ENCODE data around the gene TMEM86A. TPM values are rescaled to one million over a fixed set of nuclear protein-coding genes. Genes with fewer than 3 reads are reported as not detected.

The TMEM86A gene
- total RNA-seq, 4 donors from 2014 or later: 37.6 to 96.2 (median 52.8) TPM

GRCh38 chr11:18722293-18722637 is 23.7 kb downstream of the TMEM86A start:
- no peak for TF ChIP-seq CTCF (IDR thresholded peaks at IDR 0.05)
- no peak for TF ChIP-seq POLR2A (IDR thresholded peaks at IDR 0.05)
- H3K4me3 ChIP-seq (ENCODE audit: low read depth, poor library complexity, severe bottlenecking): no peak overlapping the region
- intact Hi-C loops (cut with DNase I; ENCODE audit: low total_unique reads): no loop called here
- WGBS, 2 donors: 80 to 84% methylated on average over 1 of the region's 1 CpG
- DNase-seq (ENCODE audit: low spot score in 2 of 2): no peak

GRCh38 chr11:18723991-18724390 is 25.4 kb downstream of the TMEM86A start:
- intact Hi-C loops (cut with DNase I; ENCODE audit: low total_unique reads): no loop called here
- WGBS, 2 donors: 54 to 57% methylated on average over 7 of the region's 7 CpGs
- DNase-seq (ENCODE audit: low spot score in 2 of 2): no peak
- TF ChIP-seq POLR2A (IDR thresholded peaks at IDR 0.05) (no peak), CTCF (IDR thresholded peaks at IDR 0.05) (no peak)
- H3K4me3 ChIP-seq (ENCODE audit: low read depth, poor library complexity, severe bottlenecking): no peak overlapping the region

GRCh38 chr11:18726040-18726439 is 27.5 kb downstream of the TMEM86A start, which contains the start of gene IGSF22:
Gene IGSF22, minus strand, starts transcription at chr11:18726188. Its CDS starts 1,952 bp downstream, at chr11:18724236.
- intact Hi-C loops (cut with DNase I; ENCODE audit: low total_unique reads): no loop called here
- 71 to 80% methylated on average over 7 of the region's 7 CpGs for WGBS, 2 donors
- TF ChIP-seq CTCF (IDR thresholded peaks at IDR 0.05) (no peak), POLR2A (IDR thresholded peaks at IDR 0.05) (no peak)
- no peak for DNase-seq (ENCODE audit: low spot score in 2 of 2)
- H3K4me3 ChIP-seq (ENCODE audit: low read depth, poor library complexity, severe bottlenecking): no peak within 1 kb of the TSS

GRCh38 chr11:18727479-18728236 is 29.1 kb downstream of the TMEM86A start:
- WGBS, 2 donors: 54 to 57% methylated on average over 10 of the region's 10 CpGs
- DNase-seq (ENCODE audit: low spot score in 2 of 2): no peak
- intact Hi-C loops (cut with DNase I; ENCODE audit: low total_unique reads): no loop called here
- H3K4me3 ChIP-seq (ENCODE audit: low read depth, poor library complexity, severe bottlenecking): no peak overlapping the region
- TF ChIP-seq CTCF (IDR thresholded peaks at IDR 0.05): no peak
- no peak for TF ChIP-seq POLR2A (IDR thresholded peaks at IDR 0.05)

GRCh38 chr11:18728658-18729057 is 30.1 kb downstream of the TMEM86A start:
- TF ChIP-seq POLR2A (IDR thresholded peaks at IDR 0.05) (no peak), CTCF (IDR thresholded peaks at IDR 0.05) (no peak)
- H3K4me3 ChIP-seq (ENCODE audit: low read depth, poor library complexity, severe bottlenecking): no peak overlapping the region
- DNase-seq (ENCODE audit: low spot score in 2 of 2): no peak
- WGBS, 2 donors: 92 to 96% methylated on average over 13 of the region's 13 CpGs
- intact Hi-C loops (cut with DNase I; ENCODE audit: low total_unique reads): no loop called here

- no peak overlapping the region for H3K4me3 ChIP-seq (ENCODE audit: low read depth, poor library complexity, severe bottlenecking)
- TF ChIP-seq CTCF (IDR thresholded peaks at IDR 0.05) (no peak), POLR2A (IDR thresholded peaks at IDR 0.05) (no peak)
- intact Hi-C loops (cut with DNase I; ENCODE audit: low total_unique reads): no loop called here
- 86 to 87% methylated on average over 15 to 16 of the region's 16 CpGs for WGBS, 2 donors
- DNase-seq (ENCODE audit: low spot score in 2 of 2): no peak
These were observed 30.8 kb downstream of the TMEM86A start for GRCh38 chr11:18729426-18729825.

Measured in lower leg skin (tissue), 4 donors.